IPS DF 6.9 (cell line): ENCODE results near the gene KCNT2.

Experiments used
- DNase-seq: peaks from one replicate; pipeline ENCODE4 v3.0.0-alpha.2; 2013; ENCODE audit warnings: low read depth, low spot score
- H3K27ac ChIP-seq: one replicate; pipeline ENCODE4 v1.5.1; 2013; ENCODE audit warnings: low read length, control low read depth
- H3K27me3 ChIP-seq: 2 replicates; pipeline ENCODE4 v1.6.1; 2013; ENCODE audit warnings: mild to moderate bottlenecking, low read length; ENCODE audit not compliant: control insufficient read depth, insufficient read depth
- H3K36me3 ChIP-seq: 2 replicates; pipeline ENCODE4 v1.6.1; 2013; ENCODE audit warnings: low read length; ENCODE audit not compliant: control insufficient read depth, insufficient read depth
- H3K4me1 ChIP-seq: 2 replicates; pipeline ENCODE4 v1.6.1; 2013; ENCODE audit warnings: low read length; ENCODE audit not compliant: control insufficient read depth, insufficient read depth
- H3K4me3 ChIP-seq: 2 replicates; pipeline ENCODE4 v1.5.1; 2013; ENCODE audit warnings: mild to moderate bottlenecking, low read length
- H3K9me3 ChIP-seq: 2 replicates; pipeline ENCODE4 v1.6.1; 2013; ENCODE audit warnings: low read length, inconsistent platforms; ENCODE audit not compliant: control insufficient read depth, insufficient read depth
- WGBS: extraction: QIAGEN DNeasy Blood & Tissue Kit; methylation state at CpG from one replicate; pipeline ENCODE4 v1.1.7; 2013; ENCODE audit warnings: mixed read lengths, missing lambda C conversion rate; ENCODE audit not compliant: insufficient read length, insufficient coverage; 5-methylcytosine and 5-hydroxymethylcytosine counted together

Gene KCNT2

DNA sequence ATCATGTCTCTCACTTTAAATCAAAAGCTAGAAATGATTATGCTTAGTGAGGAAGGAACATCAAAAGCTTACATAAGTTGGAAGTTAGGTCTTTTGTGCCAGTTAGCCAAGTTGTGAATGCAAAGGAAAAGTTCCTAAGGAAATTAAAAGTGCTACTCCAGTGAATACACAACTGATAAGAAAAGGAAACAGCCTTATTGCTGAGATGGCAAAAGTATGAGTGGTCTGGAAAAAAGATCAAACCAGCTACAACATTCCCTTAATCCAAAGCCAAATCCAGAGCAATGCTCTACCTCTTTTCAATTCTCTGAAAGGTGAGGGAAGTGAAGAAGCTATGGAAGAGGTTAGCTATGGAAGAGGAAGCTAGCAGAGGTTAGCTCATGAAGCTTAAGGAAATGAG lies 378.7 kb downstream of the KCNT2 start:
- Histone ChIP-seq H3K9me3 (no peaks in the 10 kb centered on the region), H3K27ac (no peak overlapping the region), H3K27me3 (no peaks in the 10 kb centered on the region), H3K4me1 (no peaks in the 10 kb centered on the region), H3K36me3 (no peaks in the 10 kb centered on the region), H3K4me3 (no peak overlapping the region)
- DNase-seq: no peak

DNA sequence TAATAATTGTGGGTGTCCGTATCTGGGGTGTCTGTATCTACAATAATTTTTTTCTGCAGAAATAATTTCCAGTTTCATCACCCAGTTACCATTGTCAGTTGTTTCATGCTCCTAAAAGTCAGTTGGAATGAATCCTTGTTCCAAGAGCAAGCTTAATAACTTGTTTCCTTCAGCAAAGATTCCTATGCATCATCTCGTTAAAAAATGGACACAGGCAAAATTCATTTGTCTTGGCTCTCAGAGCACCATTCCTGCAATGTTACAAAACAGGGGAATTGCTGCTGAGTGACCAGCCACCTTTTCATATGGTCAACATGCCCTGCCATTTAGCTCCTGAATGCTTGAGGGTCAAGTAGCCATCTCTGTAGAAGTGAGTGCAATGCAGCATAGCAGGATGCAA lies 393.4 kb downstream of the KCNT2 start:
- WGBS: no CpG with 5 or more reads among the region's 2 CpGs
- H3K27ac ChIP-seq: no peak overlapping the region
- H3K36me3 ChIP-seq: no peaks in the 10 kb centered on the region
- no peaks in the 10 kb centered on the region for H3K27me3 ChIP-seq
- H3K4me3 ChIP-seq: no peak overlapping the region
- no peaks in the 10 kb centered on the region for H3K9me3 ChIP-seq
- no peaks in the 10 kb centered on the region for H3K4me1 ChIP-seq
- no peak for DNase-seq

DNA sequence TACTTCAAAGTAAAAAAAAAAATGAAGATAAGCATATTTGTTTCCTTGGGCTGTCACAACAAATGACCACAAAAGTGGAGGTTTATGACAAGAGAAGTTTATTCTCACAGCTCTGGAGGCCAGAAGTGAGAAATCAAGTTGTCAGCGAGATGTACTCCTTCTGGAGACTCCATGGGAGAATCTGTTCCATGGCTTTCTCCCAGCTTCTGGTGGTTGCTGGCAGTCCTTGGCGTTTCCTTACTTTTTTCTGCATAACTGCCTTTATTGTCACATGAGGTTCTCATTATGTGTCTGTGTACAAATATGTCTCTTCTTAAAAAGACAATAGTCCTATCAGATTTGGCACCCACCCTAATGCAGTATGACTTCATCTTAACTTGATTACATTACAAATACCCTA lies 398.3 kb downstream of the KCNT2 start:
- no peaks in the 10 kb centered on the region for H3K4me1 ChIP-seq
- WGBS: no CpG with 5 or more reads among the region's 2 CpGs
- no peak for DNase-seq
- H3K27me3 ChIP-seq: no peaks in the 10 kb centered on the region
- H3K36me3 ChIP-seq: no peaks in the 10 kb centered on the region
- H3K27ac ChIP-seq: no peak overlapping the region
- H3K9me3 ChIP-seq: no peaks in the 10 kb centered on the region
- no peak overlapping the region for H3K4me3 ChIP-seq

DNA sequence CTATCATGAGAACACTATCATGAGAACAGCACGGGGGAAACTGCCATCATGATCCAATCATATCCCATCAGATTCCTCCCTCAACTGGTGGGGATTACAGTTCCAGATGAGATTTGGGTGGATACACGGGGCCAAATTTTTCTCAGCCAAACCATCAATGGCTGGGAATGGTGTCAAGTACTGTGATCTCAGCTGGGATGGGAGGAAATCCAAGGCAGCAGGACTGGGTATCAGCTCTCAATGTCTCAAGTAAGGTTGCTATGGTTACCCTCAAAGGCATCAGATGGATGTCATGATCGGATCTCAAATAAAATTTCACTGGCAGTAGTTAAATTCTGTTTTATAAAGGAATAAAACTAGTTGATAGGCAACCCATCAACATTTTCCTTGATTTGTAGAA lies 399.0 kb downstream of the KCNT2 start:
- Histone ChIP-seq H3K27me3 (no peaks in the 10 kb centered on the region), H3K4me3 (no peak overlapping the region), H3K4me1 (no peaks in the 10 kb centered on the region), H3K9me3 (no peaks in the 10 kb centered on the region), H3K27ac (no peak overlapping the region), H3K36me3 (no peaks in the 10 kb centered on the region)
- no peak for DNase-seq
- no CpG with 5 or more reads among the region's 3 CpGs for WGBS

DNA sequence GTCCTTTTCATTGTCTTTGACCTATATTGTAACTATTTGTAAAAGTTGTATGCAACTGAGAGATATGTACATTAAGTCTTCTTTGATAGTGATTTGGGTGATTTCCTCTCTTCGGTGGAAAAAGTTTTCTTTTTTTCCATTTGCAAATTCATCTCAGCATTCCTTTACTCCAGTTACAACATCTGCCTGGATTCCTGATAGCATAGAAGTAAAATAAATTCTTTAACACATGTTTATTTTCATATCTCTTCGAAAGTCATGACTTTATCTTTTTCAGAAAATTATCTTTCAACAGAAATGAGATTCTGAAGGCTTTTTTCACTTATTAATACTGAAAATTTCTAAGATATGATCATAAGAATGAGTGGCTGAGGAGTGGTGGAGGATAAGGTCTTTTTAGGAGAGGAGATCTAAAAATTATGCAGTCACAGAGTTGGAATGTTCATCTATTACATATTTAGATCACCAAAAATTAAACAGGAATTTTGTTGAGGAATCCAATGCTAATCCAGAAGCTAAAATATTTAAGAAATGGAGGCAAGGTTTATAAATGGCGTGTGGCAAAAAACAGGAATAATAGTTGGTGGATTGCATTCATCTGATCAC lies 400.5 kb downstream of the KCNT2 start:
- Histone ChIP-seq H3K4me1 (no peaks in the 10 kb centered on the region), H3K27me3 (no peaks in the 10 kb centered on the region), H3K9me3 (no peaks in the 10 kb centered on the region), H3K36me3 (no peaks in the 10 kb centered on the region), H3K27ac (no peak overlapping the region), H3K4me3 (no peak overlapping the region)
- no peak for DNase-seq
- no CpG with 5 or more reads among the region's 3 CpGs for WGBS

DNA sequence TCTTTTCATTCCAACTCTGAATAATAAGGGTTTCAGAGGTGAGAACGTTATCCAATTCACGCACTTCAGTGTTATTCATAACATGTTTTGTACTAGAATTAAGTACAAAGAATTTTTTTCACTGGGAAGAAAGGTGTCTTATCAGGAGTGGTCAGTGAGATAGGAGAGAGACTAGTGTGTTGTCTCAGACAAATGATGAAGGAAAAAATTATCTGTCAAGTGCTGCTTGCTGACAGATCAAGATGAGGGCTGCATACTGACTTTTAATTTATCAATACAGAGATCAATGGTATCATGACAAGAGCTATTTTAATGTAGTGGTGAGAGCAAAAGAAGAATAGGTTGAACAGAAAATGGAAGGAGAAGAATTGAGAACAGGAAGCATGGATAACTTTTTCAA lies 402.4 kb downstream of the KCNT2 start:
- Histone ChIP-seq H3K4me3 (no peak overlapping the region), H3K36me3 (no peaks in the 10 kb centered on the region), H3K9me3 (no peaks in the 10 kb centered on the region), H3K4me1 (no peaks in the 10 kb centered on the region), H3K27me3 (no peaks in the 10 kb centered on the region), H3K27ac (no peak overlapping the region)
- no peak for DNase-seq
- WGBS: no CpG with 5 or more reads among the region's 2 CpGs

DNA sequence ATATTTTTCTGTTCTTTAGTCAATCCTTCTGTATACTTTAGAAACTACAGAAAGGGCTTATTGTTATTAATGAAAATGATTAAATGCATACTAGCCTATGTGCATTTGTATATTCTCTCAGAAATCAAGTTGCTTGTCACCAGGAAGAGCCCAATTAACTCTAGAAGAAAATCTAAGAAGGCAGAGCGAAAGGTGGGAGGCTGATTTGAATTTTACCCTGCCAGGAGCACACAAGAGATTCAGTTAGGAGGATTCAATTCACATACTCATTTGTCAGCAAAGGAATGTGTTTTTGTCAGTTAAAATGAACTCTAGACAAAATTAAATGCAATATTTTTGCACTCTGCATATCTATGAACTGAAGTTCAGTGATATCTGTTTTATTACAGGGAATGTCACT lies 411.8 kb downstream of the KCNT2 start:
- H3K4me1 ChIP-seq: no peaks in the 10 kb centered on the region
- H3K4me3 ChIP-seq: no peak overlapping the region
- no peak for DNase-seq
- no peaks in the 10 kb centered on the region for H3K9me3 ChIP-seq
- WGBS: no CpG with 5 or more reads among the region's 1 CpG
- no peaks in the 10 kb centered on the region for H3K27me3 ChIP-seq
- H3K27ac ChIP-seq: no peak overlapping the region
- H3K36me3 ChIP-seq: no peaks in the 10 kb centered on the region

DNA sequence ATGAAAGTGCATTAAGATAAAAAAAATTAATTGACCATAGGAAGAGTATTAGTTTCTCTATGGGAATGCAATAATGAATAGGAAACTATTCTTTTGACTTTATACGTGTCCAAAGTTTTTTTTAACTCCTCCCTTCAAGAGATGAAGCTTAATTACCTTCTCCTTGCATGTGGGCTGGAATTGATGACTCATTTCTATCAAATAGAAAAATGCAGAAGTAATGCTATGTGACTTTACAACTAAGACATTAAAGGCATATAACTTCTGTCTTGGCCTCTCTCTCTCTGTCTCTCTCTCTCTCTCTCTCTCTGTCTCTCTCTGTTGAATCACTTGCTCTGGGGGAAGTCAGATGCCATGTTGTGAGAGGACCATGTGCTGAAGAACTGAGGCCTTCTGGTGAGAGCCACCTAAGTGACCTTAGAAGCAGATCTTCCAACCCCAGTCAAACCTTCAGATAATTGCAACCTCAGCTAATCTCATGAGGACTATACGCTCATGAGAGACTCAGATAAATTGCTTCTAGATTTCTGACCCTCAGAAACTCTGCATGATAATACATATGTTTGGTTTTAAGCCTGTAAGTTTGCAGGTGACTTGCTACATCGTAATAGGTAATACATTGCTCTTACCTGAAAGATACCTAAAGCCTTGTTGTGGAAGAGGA lies 414.2 kb downstream of the KCNT2 start:
- no peaks in the 10 kb centered on the region for H3K4me1 ChIP-seq
- WGBS: no CpG with 5 or more reads among the region's 3 CpGs

DNA sequence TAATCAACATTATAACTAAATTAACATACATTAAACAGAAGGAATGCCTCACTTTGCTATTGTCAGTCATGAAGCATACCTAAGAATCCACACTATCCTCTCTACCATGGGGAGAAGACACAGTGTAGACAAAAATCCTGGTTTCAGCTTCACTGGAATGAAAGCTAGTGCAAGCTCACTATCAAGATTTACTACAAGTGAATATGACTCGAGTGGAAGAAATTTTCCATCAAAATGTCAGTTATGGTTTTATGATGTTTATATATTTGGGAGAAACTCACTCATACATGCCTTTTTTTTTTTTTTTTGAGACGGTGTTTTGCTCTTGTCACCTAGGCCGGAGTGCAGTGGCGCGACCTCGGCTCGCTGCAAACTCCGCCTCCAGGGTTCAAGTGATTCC lies 424.3 kb downstream of the KCNT2 start:
- WGBS: no CpG with 5 or more reads among the region's 8 CpGs
- no peak for DNase-seq
- Histone ChIP-seq H3K9me3 (no peaks in the 10 kb centered on the region), H3K36me3 (no peaks in the 10 kb centered on the region), H3K4me3 (no peak overlapping the region), H3K27ac (no peak overlapping the region), H3K4me1 (no peaks in the 10 kb centered on the region), H3K27me3 (no peaks in the 10 kb centered on the region)

More for the DNA sequence above, 414.2 kb downstream of the KCNT2 start:
- Histone ChIP-seq H3K27ac (no peak overlapping the region), H3K36me3 (no peaks in the 10 kb centered on the region), H3K27me3 (no peaks in the 10 kb centered on the region), H3K4me3 (no peak overlapping the region), H3K9me3 (no peaks in the 10 kb centered on the region)
- DNase-seq: no peak

DNA sequence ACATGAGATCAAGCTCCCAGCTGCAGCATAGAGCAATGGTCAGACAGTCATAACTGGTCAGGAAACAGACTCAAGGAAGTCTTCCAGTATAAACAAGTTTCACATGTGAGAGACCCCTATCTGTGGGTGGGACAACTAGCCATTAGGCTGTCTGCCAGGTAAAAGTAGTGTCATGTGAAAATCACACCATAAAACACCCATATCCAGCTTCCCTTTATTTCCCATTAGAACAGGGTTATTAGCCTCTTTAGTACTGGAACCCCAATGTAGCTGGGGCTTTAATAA lies 426.7 kb downstream of the KCNT2 start:
- no peak for DNase-seq
- H3K36me3 ChIP-seq: no peaks in the 10 kb centered on the region
- no peak overlapping the region for H3K27ac ChIP-seq

DNA sequence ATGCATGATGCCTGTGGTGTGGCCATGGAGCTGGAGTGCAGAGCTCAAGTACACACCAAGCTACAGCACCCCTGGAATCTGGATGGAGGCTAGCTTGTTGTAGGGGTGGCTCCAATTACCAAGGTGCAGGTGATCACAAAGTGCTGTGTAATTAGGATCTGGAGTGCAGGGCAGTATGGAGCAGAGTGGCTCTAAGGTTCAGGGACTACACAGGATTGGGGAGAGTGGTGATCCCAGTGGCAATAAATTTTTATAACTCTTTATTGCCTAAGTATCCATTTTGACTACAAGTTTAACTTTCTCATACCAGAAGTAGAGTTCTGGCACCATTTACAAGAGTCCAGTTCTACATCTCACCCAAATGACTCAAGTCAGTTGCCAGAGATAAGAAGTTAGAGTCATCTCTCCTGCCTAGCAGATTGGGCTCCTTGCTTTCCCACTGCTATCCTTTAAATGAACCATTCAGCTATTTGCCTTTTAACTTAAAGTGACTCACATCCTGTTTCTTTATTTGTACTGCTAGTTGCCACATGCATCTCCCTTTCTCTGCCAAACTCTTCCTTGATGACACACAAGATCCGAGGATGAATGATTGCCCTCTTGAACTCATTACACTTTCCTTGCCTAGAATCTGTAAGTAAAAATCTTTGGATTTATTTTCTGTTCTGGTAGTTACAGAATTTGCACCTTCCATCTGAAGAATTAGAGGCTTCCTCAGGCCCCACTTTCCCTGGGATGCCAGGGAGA lies 427.2 kb downstream of the KCNT2 start:
- no peaks in the 10 kb centered on the region for H3K9me3 ChIP-seq
- H3K4me1 ChIP-seq: no peaks in the 10 kb centered on the region
- no CpG with 5 or more reads among the region's 1 CpG for WGBS
- no peak for DNase-seq
- no peak overlapping the region for H3K27ac ChIP-seq
- H3K27me3 ChIP-seq: no peaks in the 10 kb centered on the region
- H3K36me3 ChIP-seq: no peaks in the 10 kb centered on the region
- no peak overlapping the region for H3K4me3 ChIP-seq

More for the DNA sequence above, 426.7 kb downstream of the KCNT2 start:
- H3K9me3 ChIP-seq: no peaks in the 10 kb centered on the region
- no peaks in the 10 kb centered on the region for H3K27me3 ChIP-seq
- H3K4me1 ChIP-seq: no peaks in the 10 kb centered on the region
- no peak overlapping the region for H3K4me3 ChIP-seq
